RWPE2 (cell line): ENCODE data around the gene PLAGL2.

ENCODE experiments used
- ATAC-seq: fragments of 200-7000 bp; cut with Tn5 transposase; 3 replicates; pipeline ENCODE4 v1.9.1; 2021; ENCODE audit warnings: low read depth
- DNase-seq: peaks from one replicate; pipeline ENCODE4 v3.0.0-alpha.2; 2020; ENCODE audit warnings: low spot score
- H3K27ac ChIP-seq: fragments of 450-650 bp; 2 replicates; pipeline ENCODE4 v1.5.1; 2017; ENCODE audit warnings: mild to moderate bottlenecking; ENCODE audit not compliant: poor library complexity, severe bottlenecking
- H3K27me3 ChIP-seq: fragments of 250-450 bp; sonication (Bioruptor Pico); 2 replicates; pipeline ENCODE4 v1.5.1; 2021; ENCODE audit warnings: mild to moderate bottlenecking, moderate library complexity; ENCODE audit not compliant: insufficient read depth, poor library complexity, severe bottlenecking
- H3K36me3 ChIP-seq: fragments of 250-450 bp; sonication (Bioruptor Pico); 2 replicates; pipeline ENCODE4 v1.5.1; 2020; ENCODE audit warnings: low read depth, mild to moderate bottlenecking, moderate library complexity
- H3K4me1 ChIP-seq: fragments of 250-450 bp; sonication (Bioruptor Pico); 2 replicates; pipeline ENCODE4 v1.5.1; 2021; ENCODE audit warnings: mild to moderate bottlenecking, moderate library complexity; ENCODE audit not compliant: insufficient read depth, poor library complexity, severe bottlenecking
- H3K4me3 ChIP-seq: fragments of 250-450 bp; sonication (Bioruptor Pico); 2 replicates; pipeline ENCODE4 v1.5.1; 2021; ENCODE audit warnings: mild to moderate bottlenecking, moderate library complexity; ENCODE audit not compliant: severe bottlenecking
- H3K9me3 ChIP-seq: fragments of 250-450 bp; sonication (Bioruptor Pico); 2 replicates; pipeline ENCODE4 v1.5.1; 2021; ENCODE audit warnings: mild to moderate bottlenecking, moderate library complexity; ENCODE audit not compliant: severe bottlenecking
- CTCF ChIP-seq: fragments of 450-650 bp; IDR thresholded peaks from one replicate; pipeline ENCODE4 v1.5.1; 2017; ENCODE audit warnings: mild to moderate bottlenecking, moderate library complexity; ENCODE audit not compliant: poor library complexity, severe bottlenecking

The PLAGL2 gene

GRCh38 chr20:32149566-32150170 lies 57.9 kb downstream of the PLAGL2 start:
- H3K27me3 ChIP-seq: no peaks in the 10 kb centered on the region
- H3K9me3 ChIP-seq: no peaks in the 10 kb centered on the region
- TF ChIP-seq CTCF: no peak
- no peak overlapping the region for H3K4me3 ChIP-seq
- no peak overlapping the region for H3K27ac ChIP-seq
- ATAC-seq (no peak), DNase-seq (no peak)
- H3K4me1 ChIP-seq: no peaks in the 10 kb centered on the region
- peaks cover 97% of the 10 kb centered on the region for H3K36me3 ChIP-seq

DNA sequence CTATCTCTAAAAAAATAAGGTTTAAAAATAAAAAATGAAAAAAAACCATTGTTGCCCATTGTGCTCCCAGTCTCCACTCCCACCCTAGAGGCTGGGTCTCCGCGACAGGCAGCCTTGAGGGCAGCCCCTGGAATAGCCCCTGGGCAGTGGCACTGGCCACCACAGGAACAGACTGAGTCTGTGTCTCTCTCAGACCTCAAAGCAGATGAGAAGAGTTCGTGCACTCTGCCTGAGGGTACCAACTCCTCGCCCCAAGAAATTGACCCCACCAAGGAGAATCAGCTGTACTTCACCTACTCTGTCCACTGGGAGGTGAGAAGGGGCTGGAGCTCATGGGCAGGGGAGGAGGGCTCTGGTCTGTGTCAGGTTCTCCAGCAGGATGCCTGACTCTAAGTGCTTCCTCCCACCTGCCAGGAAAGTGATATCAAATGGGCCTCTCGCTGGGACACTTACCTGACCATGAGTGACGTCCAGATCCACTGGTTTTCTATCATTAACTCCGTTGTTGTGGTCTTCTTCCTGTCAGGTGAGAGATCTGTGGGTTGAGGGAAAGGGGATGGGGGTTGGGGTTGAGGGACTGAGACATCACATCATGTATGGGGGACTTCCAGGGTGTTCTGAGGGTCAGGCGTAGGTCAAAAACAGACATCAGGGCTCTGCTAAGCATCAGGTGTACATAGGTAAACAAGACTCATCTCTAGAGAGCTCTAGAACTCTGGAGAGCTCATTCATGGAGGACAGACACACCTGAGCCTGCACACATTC lies 62.5 kb downstream of the PLAGL2 start:
- DNase-seq: peak; percentile 57
- H3K9me3 ChIP-seq: no peaks in the 10 kb centered on the region
- H3K4me1 ChIP-seq: no peaks in the 10 kb centered on the region
- TF ChIP-seq CTCF: no peak
- no peak overlapping the region for H3K4me3 ChIP-seq
- no peaks in the 10 kb centered on the region for H3K27me3 ChIP-seq
- H3K36me3 ChIP-seq: peaks cover 96% of the 10 kb centered on the region
- no peak overlapping the region for H3K27ac ChIP-seq
- ATAC-seq: no peak

DNA sequence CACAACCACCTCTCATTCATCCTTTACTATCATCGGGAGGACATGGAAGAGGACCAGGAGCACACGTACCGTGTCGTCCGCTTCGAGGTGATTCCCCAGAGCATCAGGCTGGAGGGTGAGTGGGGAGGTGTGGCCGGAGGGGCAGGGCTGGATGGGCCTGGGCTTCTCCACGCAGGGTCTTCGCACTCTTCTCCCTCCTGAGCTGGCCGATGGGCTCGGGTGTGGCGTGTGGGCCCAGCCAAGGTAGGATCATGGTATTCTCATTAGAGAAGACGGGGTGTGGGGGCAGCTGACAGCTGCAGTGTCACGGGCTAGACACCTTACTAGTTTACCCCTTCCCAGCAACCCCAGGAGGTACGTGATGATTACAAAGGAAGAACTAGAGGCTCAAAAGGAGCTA lies 64.6 kb downstream of the PLAGL2 start:
- H3K4me1 ChIP-seq: no peaks in the 10 kb centered on the region
- TF ChIP-seq CTCF: no peak
- ATAC-seq: no peak
- no peaks in the 10 kb centered on the region for H3K27me3 ChIP-seq
- H3K27ac ChIP-seq: no peak overlapping the region
- no peak overlapping the region for H3K4me3 ChIP-seq
- DNase-seq: peak; percentile 69
- no peaks in the 10 kb centered on the region for H3K9me3 ChIP-seq
- peaks cover 96% of the 10 kb centered on the region for H3K36me3 ChIP-seq
